GM12892 (cell line): Measurements from ENCODE around the gene CLCNKA. TPM values are rescaled to one million over a fixed set of nuclear protein-coding genes. Genes with fewer than 3 reads are reported as not detected.
"Not testable (repeated sequence)": the region's sequence is repeated elsewhere in the genome, so short reads cannot be mapped to it uniquely, and the experiment has no call there.

Source experiments
- DNase-seq: peaks from one replicate; pipeline ENCODE4 v3.0.0; 2011; ENCODE audit not compliant: insufficient read length
- FAIRE-seq: peaks from 2 replicates; lab custom pipeline; 2011; peaks lifted over from hg19 to GRCh38; lab: Jason Lieb, UNC
- POLR2A ChIP-seq: IDR thresholded peaks from 2 replicates; pipeline ENCODE4 v1.6.1; 2011; ENCODE audit warnings: low read depth, low read length, control low read depth
- POLR2AphosphoS5 ChIP-seq: IDR thresholded peaks from 2 replicates; pipeline ENCODE4 v1.6.1; 2011; ENCODE audit warnings: low read depth, low read length, control low read depth
- TAF1 ChIP-seq: IDR thresholded peaks from 2 replicates; pipeline ENCODE4 v1.6.1; 2011; ENCODE audit warnings: low read depth, mild to moderate bottlenecking, control low read depth, low read length, borderline replicate concordance
- polyA plus RNA-seq: library from polyadenylated mRNA; unstranded; fragments of >200 nt; gene quantifications from one replicate; pipeline ENCODE4 v1.2.1, GENCODE V29; 2012; ENCODE audit warnings: missing spikeins, inconsistent platforms; ENCODE audit not compliant: missing spikeins

The CLCNKA gene
- 0.34 TPM for polyA plus RNA-seq

DNA sequence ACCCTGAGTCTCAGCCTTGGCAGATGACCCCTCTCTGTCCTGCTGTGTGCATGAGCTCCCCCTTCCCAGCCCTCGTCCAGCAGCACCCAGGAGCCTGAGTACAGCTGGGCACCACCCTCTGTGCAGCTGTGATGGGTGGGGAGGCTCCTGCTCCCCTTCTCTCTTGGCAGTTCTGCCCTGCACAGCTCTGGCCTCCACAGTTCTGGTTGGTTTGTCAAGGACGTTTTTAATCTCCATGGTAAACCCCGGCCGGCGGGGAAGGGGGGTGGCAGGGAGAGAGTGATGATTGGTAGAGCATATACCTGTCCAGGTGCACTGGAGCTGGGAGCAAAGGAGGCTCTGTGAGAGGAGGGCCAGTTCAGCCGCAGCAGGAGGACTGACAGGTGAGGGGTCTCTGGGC lies at the start of gene CLCNKA:
TSS of gene CLCNKA (plus strand) at position 356 of the 400 bp plus-strand sequence. CDS start 584 bp downstream, outside the sequence.
- FAIRE-seq (no peak), DNase-seq (no peak)
- TF ChIP-seq TAF1: no peak

DNA sequence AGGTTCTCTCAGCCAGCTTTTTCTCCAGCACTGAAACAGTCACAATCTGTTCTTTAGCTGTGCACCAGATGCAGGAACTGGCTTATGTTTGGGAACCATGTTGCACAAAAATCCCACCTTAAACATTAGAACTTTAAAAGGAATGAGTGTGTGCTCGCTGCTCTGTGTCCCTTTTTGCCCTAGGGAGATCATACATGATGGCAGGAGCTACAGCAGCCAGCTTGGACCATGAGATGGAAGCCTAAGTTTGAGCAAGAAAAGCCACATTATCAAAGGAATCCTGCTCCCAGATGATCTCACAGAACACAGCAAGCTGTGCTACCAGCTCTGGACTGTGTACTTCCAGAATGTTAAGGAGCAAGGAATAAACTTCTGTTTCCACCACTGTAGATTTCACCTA lies 49.4 kb upstream of the CLCNKA start:
- FAIRE-seq (no peak), DNase-seq (no peak)
- TF ChIP-seq POLR2AphosphoS5: no peak
- no peak for TF ChIP-seq TAF1
- TF ChIP-seq POLR2A: no peak

DNA sequence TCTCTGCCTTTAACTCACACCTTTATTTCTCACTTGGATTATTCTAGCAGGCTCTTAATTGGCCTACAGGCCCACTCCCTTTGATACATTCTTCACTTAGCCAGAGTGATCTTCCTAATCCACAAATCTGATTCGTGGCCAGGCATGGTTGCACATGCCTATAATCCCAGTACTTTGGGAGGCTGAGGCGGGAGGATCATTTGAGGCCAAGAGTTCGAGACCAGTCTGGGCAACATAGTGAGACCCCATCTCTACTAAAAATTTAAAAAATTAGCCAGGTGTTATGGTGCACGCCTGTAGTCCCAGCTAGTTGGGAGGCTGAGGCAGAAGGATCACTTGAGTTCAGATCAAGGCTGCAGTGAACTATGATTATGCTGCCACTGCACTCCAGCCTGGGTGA lies 48.1 kb upstream of the CLCNKA start:
- DNase-seq: no peak
- no peak for FAIRE-seq
- TF ChIP-seq POLR2AphosphoS5 (no peak), POLR2A (no peak), TAF1 (no peak)

DNA sequence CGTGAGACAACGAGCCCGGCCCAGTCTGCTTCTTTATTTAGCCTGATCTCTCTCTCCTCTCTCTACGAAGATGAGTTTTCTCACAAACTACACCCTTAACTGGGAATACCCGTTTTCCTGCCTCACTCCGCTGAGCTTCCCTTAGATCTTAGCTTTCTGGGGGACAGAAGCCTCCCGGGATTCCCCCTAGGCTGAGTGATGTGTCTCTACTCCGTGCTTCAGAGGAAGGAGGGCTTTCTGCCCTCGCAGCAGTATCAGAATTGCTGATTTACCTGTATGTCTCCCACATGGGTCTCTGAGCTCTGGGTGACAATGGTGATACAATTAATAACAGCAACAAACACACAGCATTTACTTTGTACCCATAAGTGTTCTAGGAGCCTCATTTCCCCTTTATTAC lies 47.0 kb upstream of the CLCNKA start:
- FAIRE-seq (no peak), DNase-seq (no peak)
- no peak for TF ChIP-seq POLR2AphosphoS5
- TF ChIP-seq TAF1: no peak
- no peak for TF ChIP-seq POLR2A

DNA sequence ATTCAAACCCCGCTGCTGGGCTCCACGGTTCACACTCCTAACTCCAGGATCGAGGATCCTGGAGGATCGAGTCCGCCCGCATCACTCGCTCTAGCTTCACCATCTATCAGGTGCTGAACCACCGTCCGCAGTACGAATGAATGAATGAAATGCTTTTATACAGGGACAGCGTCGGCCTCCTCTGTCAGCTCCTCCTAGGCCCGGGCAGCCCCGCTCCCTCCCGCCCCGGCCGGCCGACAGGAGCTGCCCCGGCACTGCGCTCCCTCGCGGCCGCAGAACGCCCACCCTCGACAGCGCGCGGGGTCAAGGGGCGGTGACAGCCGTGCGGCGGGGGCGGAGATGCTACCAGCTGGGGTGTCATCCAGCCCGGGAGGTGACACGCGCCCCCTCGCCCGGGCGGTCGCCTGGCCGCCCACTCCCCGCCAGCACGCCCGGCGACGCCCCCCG lies 46.5 kb upstream of the CLCNKA start:
- no peak for TF ChIP-seq POLR2A
- TF ChIP-seq POLR2AphosphoS5: no peak
- TF ChIP-seq TAF1: no peak
- DNase-seq (peak; percentile 63), FAIRE-seq (peak; percentile 69)

DNA sequence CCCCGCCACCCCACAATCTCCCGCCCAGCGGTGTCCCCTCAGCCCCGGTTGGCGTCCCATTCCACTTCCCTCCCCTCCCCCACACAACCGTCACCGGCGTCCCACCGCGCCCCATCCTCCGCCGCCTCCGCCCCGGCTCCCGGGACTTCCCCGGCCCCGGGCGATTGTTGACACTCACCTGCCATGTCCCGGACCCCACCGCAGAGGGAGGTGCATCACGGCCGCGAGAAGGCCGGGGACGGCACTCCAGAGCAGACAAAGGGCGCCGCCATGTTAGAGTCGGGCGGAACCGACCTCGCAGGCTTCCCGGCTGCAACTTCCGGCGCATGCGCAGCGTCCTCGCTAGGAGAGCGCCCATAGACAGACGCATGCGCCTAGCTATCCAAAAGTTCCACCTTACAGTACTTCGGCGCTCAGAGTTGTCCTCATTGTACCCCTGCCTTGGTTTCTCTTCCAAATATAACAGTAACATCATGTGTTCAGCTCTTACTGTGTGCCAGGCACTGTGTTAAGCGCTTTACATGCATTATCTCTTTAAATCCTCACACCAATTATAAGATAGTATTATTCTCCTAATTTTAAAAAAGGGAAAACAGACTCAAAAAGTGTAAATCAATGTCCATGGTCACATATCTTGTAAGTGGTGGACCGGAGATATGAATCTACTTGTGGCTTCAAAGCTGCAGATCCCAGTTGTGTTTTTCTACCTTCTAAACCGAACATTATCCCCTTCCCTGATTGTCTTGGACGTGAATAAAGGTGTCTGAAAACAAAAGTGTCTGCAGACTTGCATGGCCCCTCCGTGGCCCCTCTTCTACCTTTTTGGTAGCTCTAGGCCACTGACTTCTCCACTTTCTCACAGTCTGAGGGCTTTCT lies 45.8 kb upstream of the CLCNKA start, which contains the start of gene ZBTB17:
TSS of gene ZBTB17 (minus strand) at position 297 of the 876 bp plus-strand sequence. CDS start 27,606 bp downstream, outside the sequence.
- peak; percentile 89 for DNase-seq
- FAIRE-seq: peak; percentile 98
- TF ChIP-seq POLR2A (peak; percentile 39; the same call in 1 of the 2 replicates), TAF1 (peak; percentile 76; the same call in 1 of the 2 replicates), POLR2AphosphoS5 (peak; percentile 29; the same call in 1 of the 2 replicates)

DNA sequence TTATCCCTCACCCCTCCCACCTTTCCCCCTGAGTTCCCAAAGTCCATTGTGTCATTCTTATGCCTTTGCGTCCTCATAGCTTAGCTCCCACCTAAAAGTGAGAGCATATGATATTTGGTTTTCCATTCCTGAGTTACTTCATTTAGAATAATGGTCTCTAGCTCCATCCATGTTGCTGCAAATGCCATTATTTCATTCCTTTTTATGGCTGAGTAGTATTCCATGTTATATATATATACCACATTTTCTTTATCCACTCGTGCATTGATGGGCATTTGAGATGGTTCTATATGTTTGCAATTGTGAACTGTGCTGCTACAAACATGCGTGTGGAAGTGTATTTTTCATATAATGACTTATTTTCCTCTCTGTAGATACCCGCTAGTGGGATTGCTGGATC lies 43.9 kb upstream of the CLCNKA start:
- not testable (repeated sequence) for FAIRE-seq, DNase-seq

DNA sequence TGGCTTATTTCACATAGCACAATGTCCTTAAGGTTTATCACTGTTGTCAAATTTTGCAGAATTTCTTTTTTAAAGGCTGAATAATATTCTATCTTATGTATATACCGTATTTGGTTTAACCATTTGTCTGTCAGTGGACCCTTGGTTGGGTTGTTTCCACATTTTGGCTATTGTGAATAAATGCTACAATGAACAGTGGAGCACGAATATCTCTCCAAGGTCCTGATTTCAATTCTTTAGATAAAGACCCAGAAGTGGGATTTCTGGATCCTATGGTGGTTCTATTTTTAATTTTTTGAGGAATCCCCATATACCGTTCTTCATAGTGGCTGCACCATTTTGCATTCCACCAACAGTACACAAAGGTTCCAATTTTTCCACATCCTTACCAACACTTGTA lies 40.2 kb upstream of the CLCNKA start:
- no peak for TF ChIP-seq POLR2AphosphoS5
- TF ChIP-seq TAF1: no peak
- TF ChIP-seq POLR2A: no peak
- DNase-seq: no peak
- FAIRE-seq: no peak

DNA sequence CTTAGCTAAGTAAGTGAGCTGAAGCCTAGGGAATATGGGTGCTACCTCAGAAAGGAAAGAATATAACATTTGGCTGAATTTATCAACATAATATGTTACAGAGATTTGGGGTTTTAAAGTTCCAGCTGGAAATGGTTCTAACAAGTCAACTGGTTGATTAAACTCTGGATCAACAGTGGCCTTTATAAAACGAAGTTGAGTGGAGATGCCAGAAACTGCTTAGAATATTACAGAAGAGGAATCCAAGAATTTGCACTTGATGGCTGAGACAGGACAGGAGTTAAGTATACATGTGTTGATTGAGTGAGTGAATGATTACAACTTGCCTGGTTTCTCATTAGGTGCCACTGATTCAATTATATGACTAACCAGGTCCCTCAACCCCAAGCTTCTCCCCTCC lies 38.6 kb upstream of the CLCNKA start:
- no peak for FAIRE-seq
- no peak for DNase-seq
- TF ChIP-seq POLR2AphosphoS5: no peak
- TF ChIP-seq POLR2A: no peak
- no peak for TF ChIP-seq TAF1

DNA sequence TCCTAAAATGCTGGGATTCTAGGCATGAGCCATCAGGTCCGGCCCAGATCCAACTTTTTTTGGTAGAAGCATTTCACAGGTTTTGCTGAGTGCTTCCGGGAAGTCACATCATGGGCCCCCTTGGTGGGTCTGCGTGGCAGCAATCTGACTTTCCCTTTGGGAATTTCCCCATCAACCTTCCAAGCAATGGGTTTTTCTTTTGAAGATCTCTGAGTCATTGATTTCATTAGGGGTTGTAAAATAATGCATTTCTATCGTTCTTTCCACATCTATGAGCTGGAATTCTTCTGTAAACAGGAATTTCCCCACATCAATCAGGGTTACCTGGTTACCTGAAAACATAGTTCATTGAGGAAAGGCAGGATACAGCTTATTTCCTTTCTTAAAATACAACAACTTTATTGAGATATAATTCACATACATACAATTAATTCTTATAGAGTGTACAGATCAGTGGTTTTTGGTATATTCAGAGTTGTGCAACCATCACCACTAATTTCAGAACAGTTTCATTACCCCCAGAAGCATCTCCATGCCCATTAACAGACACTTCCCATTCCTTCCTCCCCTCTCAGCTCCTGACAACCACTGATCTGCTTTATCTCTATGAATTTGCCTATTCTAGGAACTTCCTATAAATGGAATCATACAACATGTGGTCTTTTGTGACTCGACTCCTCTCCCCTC lies 36.1 kb upstream of the CLCNKA start:
- DNase-seq (no peak), FAIRE-seq (no peak)
- TF ChIP-seq POLR2AphosphoS5 (no peak), POLR2A (no peak), TAF1 (no peak)

DNA sequence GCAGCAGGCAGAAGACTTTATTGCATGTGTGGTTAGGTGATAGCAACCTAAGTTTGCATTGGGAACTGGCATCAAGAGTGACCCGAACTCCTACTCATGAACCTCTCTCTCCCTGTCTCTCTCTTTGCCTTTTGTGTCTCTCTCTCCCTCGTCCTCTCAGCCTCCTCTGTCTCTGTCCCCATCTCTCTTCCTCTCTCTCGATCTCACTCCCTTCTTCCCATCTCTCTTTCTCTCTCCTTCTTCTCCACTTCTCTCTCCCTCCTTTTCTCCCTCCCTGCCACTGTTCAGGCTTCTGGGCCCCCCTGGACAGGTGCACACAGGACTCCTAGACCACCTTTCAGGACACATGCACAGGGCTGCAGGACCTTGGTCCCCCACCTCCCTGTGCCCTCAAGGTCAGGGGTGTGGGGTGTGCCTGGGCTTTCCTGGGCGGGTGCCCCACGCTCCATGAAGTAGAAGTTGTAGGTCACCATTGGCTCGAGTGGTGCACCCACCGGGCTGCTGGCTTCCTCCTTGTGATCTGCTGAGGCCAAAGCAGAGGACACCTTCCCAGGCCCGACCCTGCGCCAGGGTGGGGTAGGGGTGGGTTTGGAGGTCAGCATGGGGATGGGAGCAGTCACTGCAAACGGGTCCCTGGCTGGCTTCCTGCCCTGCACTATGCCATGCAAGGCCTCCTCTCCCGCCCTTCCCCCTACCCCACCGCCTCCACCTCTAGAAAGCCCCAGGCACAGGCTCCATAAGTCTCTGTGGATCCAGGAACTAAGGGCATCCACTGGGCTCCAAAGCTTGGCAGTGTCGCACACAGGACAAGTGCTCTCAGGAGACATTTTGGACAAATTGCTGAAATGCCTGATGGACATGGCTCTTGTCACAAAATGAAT lies 32.7 kb upstream of the CLCNKA start:
- DNase-seq (no peak), FAIRE-seq (no peak)
- TF ChIP-seq POLR2AphosphoS5 (no peak), TAF1 (no peak), POLR2A (no peak)

DNA sequence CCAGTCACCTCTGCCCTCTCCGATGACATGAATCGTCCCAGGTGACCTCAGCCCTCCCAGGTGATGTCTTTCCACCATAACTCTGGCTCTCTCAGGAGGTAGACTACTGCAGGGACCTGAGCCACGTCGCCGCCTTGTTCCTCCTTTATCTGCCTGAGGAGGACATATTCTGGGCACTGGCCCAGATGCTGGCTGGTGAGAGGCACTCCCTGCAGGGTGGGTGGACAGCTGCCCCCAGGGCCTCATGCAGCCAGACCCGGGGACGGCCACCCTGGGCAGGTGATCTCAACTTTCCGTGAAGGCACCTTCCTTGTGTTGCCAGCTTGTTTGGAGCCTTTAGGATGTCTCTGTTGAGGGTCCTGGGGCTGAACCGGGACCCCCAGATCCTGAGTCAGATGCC lies 32.1 kb upstream of the CLCNKA start:
- no peak for FAIRE-seq
- DNase-seq: no peak
- TF ChIP-seq POLR2AphosphoS5 (no peak), POLR2A (no peak), TAF1 (no peak)
